Karpas-422 (cell line): ENCODE results near the gene KRTAP1-4. TPM values are rescaled to one million over a fixed set of nuclear protein-coding genes. Genes with fewer than 3 reads are reported as not detected.
"Not testable (repeated sequence)": the region's sequence is repeated elsewhere in the genome, so short reads cannot be mapped to it uniquely, and the experiment has no call there.

Experiments used
- DNase-seq: peaks from one replicate; pipeline ENCODE4 v3.0.0-alpha.2; 2015
- H2AFZ ChIP-seq: fragments of 200-600 bp; sonication (generic); 2 replicates; pipeline ENCODE4 v1.6.1; 2014; ENCODE audit warnings: antibody characterized with exemption, low read length, mixed read lengths
- H3K27ac ChIP-seq: fragments of 200-600 bp; sonication (generic); 2 replicates; pipeline ENCODE4 v1.5.1; 2014; ENCODE audit warnings: mild to moderate bottlenecking, low read length, moderate library complexity
- H3K27me3 ChIP-seq: fragments of 200-600 bp; sonication (generic); 2 replicates; pipeline ENCODE4 v1.6.1; 2014; ENCODE audit warnings: low read length, mixed read lengths
- H3K36me3 ChIP-seq: fragments of 200-600 bp; sonication (generic); 2 replicates; pipeline ENCODE4 v1.6.1; 2014; ENCODE audit warnings: low read length, mixed read lengths; ENCODE audit not compliant: insufficient read depth
- H3K4me1 ChIP-seq: fragments of 200-600 bp; sonication (generic); 2 replicates; pipeline ENCODE4 v1.6.1; 2014; ENCODE audit warnings: mild to moderate bottlenecking, low read length, mixed read lengths
- H3K4me2 ChIP-seq: fragments of 200-600 bp; sonication (generic); 2 replicates; pipeline ENCODE4 v1.6.1; 2014; ENCODE audit warnings: low read length, low read depth, mild to moderate bottlenecking; ENCODE audit not compliant: poor library complexity, severe bottlenecking
- H3K4me3 ChIP-seq: fragments of 200-600 bp; sonication (generic); 2 replicates; pipeline ENCODE4 v1.5.1; 2014; ENCODE audit warnings: mild to moderate bottlenecking, antibody characterized with exemption, low read length, mixed read lengths
- H3K79me2 ChIP-seq: fragments of 200-600 bp; sonication (generic); 2 replicates; pipeline ENCODE4 v1.6.1; 2014; ENCODE audit warnings: mild to moderate bottlenecking, low read length, mixed read lengths
- H3K9ac ChIP-seq: fragments of 200-600 bp; sonication (generic); 2 replicates; pipeline ENCODE4 v1.6.0; 2014; ENCODE audit warnings: low read length
- H3K9me2 ChIP-seq: fragments of 200-600 bp; sonication (generic), shearing (Covaris generic); replicated peaks from 2 replicates; pipeline ENCODE4 v1.6.0; 2014; ENCODE audit warnings: mild to moderate bottlenecking, low read length, moderate library complexity; ENCODE audit not compliant: insufficient read depth
- H3K9me3 ChIP-seq: fragments of 300-700, 200-600 bp; sonication (generic); 2 replicates; pipeline ENCODE4 v1.6.1; 2014; ENCODE audit warnings: low read length, mixed read lengths
- H4K20me1 ChIP-seq: fragments of 200-600 bp; sonication (generic); 2 replicates; pipeline ENCODE4 v1.6.1; 2014; ENCODE audit warnings: mild to moderate bottlenecking, antibody characterized with exemption, low read length, low read depth; ENCODE audit not compliant: insufficient read depth
- total RNA-seq: library from RNA; depleted of rRNA; stranded (reverse); fragments of >200 nt; shearing (Covaris generic); gene quantifications from 2 replicates; pipeline ENCODE4 v1.2.3, GENCODE V29; 2014; ENCODE audit warnings: low replicate concordance

Gene KRTAP1-4
- total RNA-seq, 1 experiment from 2014 or later = not detected

GRCh38 chr17:41008811-41009210 lies 21.2 kb downstream of the KRTAP1-4 start, which contains the start of gene KRTAP3-1:
TSS of gene KRTAP3-1 (minus strand) at chr17:41009128. CDS start at chr17:41009074, 54 bp downstream.
- no peaks in the 10 kb centered on the region for H3K9me2 ChIP-seq
- H3K4me2 ChIP-seq = no peak within 1 kb of the TSS
- no peaks in the 10 kb centered on the region for H3K9me3 ChIP-seq
- no peaks in the 10 kb centered on the region for H3K36me3 ChIP-seq
- H3K9ac ChIP-seq = no peak within 1 kb of the TSS
- no peak for DNase-seq
- H2AFZ ChIP-seq = no peak within 1 kb of the TSS
- no peaks in the 10 kb centered on the region for H3K79me2 ChIP-seq
- no peak within 1 kb of the TSS for H3K27ac ChIP-seq
- H3K4me3 ChIP-seq = no peak within 1 kb of the TSS
- no peaks in the 10 kb centered on the region for H4K20me1 ChIP-seq
- H3K27me3 ChIP-seq = no peaks in the 10 kb centered on the region
- H3K4me1 ChIP-seq = no peaks in the 10 kb centered on the region

DNA sequence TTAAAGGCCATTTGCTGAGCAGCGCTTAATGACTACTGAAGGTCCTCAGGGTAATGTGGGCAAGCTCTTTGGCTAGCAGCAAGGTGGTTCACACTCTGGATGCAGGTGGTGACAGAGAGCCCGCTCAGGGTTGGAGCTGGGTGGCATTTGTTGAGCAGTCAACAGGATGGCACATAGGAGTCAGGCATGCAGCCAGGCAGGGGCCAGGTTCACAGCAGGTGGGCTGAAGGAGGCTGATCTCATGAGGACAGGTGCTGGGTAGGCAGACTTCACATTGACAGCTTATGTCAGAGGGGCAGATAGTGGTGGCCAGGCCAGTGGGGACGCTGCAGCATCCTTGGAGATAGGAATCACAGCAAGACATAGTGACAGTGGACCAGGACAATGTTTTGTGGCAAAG lies 25.6 kb downstream of the KRTAP1-4 start:
- H2AFZ ChIP-seq = no peak overlapping the region
- DNase-seq = no peak
- H3K9me2 ChIP-seq = no peaks in the 10 kb centered on the region
- no peaks in the 10 kb centered on the region for H3K79me2 ChIP-seq
- H3K27ac ChIP-seq = no peak overlapping the region
- no peaks in the 10 kb centered on the region for H3K9me3 ChIP-seq
- no peaks in the 10 kb centered on the region for H3K4me1 ChIP-seq
- no peak overlapping the region for H3K9ac ChIP-seq
- no peaks in the 10 kb centered on the region for H3K27me3 ChIP-seq
- no peak overlapping the region for H3K4me2 ChIP-seq
- no peaks in the 10 kb centered on the region for H3K36me3 ChIP-seq
- H3K4me3 ChIP-seq = no peak overlapping the region
- H4K20me1 ChIP-seq = no peaks in the 10 kb centered on the region

DNA sequence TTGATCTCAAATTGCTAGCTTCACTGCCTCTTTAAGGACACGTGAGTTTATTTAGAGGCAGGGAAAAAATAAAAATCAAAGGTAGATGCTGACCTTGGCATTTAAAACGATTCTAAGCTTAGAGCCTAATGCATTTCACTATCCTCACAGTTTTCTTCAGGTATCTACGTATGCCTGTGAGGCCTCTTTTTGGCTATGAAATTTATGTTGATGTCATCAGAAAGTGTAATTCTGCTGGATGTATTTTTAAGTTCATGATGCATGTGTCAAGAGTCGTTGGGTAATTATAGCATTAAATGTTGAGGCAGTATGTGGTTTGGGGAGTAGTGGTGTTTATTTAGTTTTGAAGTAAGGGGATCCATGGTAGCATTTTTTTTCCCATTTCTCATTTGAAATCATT lies 26.1 kb downstream of the KRTAP1-4 start:
- no peak overlapping the region for H3K9ac ChIP-seq
- H3K4me2 ChIP-seq = no peak overlapping the region
- H4K20me1 ChIP-seq = no peaks in the 10 kb centered on the region

DNA sequence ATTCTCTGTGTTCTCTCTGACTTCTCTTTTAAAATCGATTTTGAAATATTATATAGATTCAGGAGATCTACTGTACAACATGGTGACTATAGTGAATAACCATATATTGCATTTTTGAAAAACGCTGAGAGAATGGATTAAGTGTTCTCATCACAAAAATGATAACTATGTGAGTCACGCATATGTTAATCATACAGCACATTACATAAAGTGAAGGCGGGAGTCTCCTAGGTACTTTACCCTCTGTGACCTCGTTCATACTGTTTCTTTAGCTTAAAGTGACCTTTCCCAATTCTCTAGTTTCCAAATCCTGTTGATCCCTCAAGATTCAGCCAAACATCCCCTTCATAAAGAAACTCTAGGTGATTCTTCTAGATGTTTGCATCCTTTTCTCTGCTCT lies 27.2 kb downstream of the KRTAP1-4 start:
- no peak overlapping the region for H3K4me3 ChIP-seq
- H3K36me3 ChIP-seq = no peaks in the 10 kb centered on the region
- H2AFZ ChIP-seq = no peak overlapping the region
- no peaks in the 10 kb centered on the region for H3K9me3 ChIP-seq
- no peak overlapping the region for H3K4me2 ChIP-seq
- H3K9ac ChIP-seq = no peak overlapping the region
- H3K27ac ChIP-seq = no peak overlapping the region
- no peaks in the 10 kb centered on the region for H4K20me1 ChIP-seq
- no peaks in the 10 kb centered on the region for H3K27me3 ChIP-seq
- no peaks in the 10 kb centered on the region for H3K79me2 ChIP-seq
- H3K4me1 ChIP-seq = no peaks in the 10 kb centered on the region
- no peak for DNase-seq
- no peaks in the 10 kb centered on the region for H3K9me2 ChIP-seq

More for the DNA sequence above, 26.1 kb downstream of the KRTAP1-4 start:
- H3K9me3 ChIP-seq = no peaks in the 10 kb centered on the region
- H3K4me3 ChIP-seq = no peak overlapping the region
- no peaks in the 10 kb centered on the region for H3K36me3 ChIP-seq
- no peaks in the 10 kb centered on the region for H3K4me1 ChIP-seq
- DNase-seq = no peak
- no peak overlapping the region for H2AFZ ChIP-seq
- H3K9me2 ChIP-seq = no peaks in the 10 kb centered on the region
- H3K27me3 ChIP-seq = no peaks in the 10 kb centered on the region
- H3K79me2 ChIP-seq = no peaks in the 10 kb centered on the region
- no peak overlapping the region for H3K27ac ChIP-seq

DNA sequence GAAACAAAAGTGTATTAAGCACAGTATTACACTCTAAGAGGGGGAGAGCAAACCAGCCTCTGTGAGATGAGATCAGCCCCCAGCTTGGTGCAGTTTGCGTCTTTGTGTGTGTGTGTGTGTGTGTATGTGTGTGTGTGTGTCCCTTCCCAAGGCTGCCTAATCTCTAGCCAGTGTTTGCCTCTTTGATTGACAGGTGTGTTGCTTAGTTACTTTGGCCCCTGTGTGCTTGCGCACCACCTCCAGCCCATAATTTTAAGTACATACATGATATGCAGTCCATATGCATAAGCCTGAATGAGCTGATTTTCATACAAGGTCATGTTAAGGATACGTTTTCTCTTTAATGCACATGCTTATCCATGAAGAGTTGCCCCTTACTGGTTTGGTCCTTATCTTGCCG lies 28.2 kb downstream of the KRTAP1-4 start:
- H4K20me1 ChIP-seq = no peaks in the 10 kb centered on the region
- no peaks in the 10 kb centered on the region for H3K36me3 ChIP-seq
- no peaks in the 10 kb centered on the region for H3K4me1 ChIP-seq
- H3K9me3 ChIP-seq = no peaks in the 10 kb centered on the region
- H3K27ac ChIP-seq = no peak overlapping the region
- DNase-seq = no peak
- no peaks in the 10 kb centered on the region for H3K79me2 ChIP-seq
- H3K27me3 ChIP-seq = no peaks in the 10 kb centered on the region
- H3K9ac ChIP-seq = no peak overlapping the region
- H3K4me3 ChIP-seq = no peak overlapping the region
- no peak overlapping the region for H3K4me2 ChIP-seq
- H2AFZ ChIP-seq = no peak overlapping the region
- no peaks in the 10 kb centered on the region for H3K9me2 ChIP-seq

- H3K9ac ChIP-seq, H3K4me3 ChIP-seq, H2AFZ ChIP-seq, H3K36me3 ChIP-seq, DNase-seq, H3K4me1 ChIP-seq, H3K4me2 ChIP-seq, H4K20me1 ChIP-seq, H3K9me2 ChIP-seq, H3K27ac ChIP-seq, H3K79me2 ChIP-seq, H3K27me3 ChIP-seq, H3K9me3 ChIP-seq: not testable (repeated sequence)
These were observed 30.4 kb downstream of the KRTAP1-4 start, which contains the start of gene KRTAP3-2 for GRCh38 chr17:40999563-40999962. TSS of gene KRTAP3-2 (minus strand) at chr17:40999906. CDS start at chr17:40999853, 53 bp downstream.

- H3K4me1 ChIP-seq = no peaks in the 10 kb centered on the region
- H3K79me2 ChIP-seq = no peaks in the 10 kb centered on the region
- no peak overlapping the region for H3K9ac ChIP-seq
- no peak for DNase-seq
- H4K20me1 ChIP-seq = no peaks in the 10 kb centered on the region
- no peaks in the 10 kb centered on the region for H3K9me2 ChIP-seq
- H3K27ac ChIP-seq = no peak overlapping the region
- no peaks in the 10 kb centered on the region for H3K9me3 ChIP-seq
- no peak overlapping the region for H2AFZ ChIP-seq
- no peaks in the 10 kb centered on the region for H3K36me3 ChIP-seq
- H3K4me2 ChIP-seq = no peak overlapping the region
- no peak overlapping the region for H3K4me3 ChIP-seq
- no peaks in the 10 kb centered on the region; the same call in 1 of the 2 replicates for H3K27me3 ChIP-seq
These were observed 32.6 kb downstream of the KRTAP1-4 start for GRCh38 chr17:40997361-40997760.

DNA sequence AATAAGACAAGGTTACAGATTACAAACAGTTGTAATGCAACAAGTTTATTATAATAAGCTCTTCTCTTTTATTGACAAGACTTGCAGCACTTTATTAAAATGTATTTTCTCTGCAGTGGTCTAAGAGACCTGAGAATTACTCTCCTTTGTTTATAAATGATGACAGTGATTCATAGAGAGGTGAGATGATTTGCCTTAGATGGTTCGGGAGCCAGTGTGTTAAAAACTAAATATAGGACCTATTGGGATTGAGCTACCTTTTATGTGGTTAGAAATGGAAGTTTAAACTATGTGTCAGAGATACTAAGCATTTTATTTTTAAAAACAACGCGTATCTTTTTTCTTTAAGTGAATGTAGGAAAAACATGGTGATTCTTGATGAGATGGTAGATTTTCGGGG lies 33.2 kb downstream of the KRTAP1-4 start:
- H3K9me2 ChIP-seq = no peaks in the 10 kb centered on the region
- no peak for DNase-seq
- H4K20me1 ChIP-seq = no peaks in the 10 kb centered on the region
- no peak overlapping the region for H2AFZ ChIP-seq
- H3K9ac ChIP-seq = no peak overlapping the region
- H3K27me3 ChIP-seq = no peaks in the 10 kb centered on the region; the same call in 1 of the 2 replicates
- no peaks in the 10 kb centered on the region for H3K9me3 ChIP-seq
- H3K4me2 ChIP-seq = no peak overlapping the region
- H3K79me2 ChIP-seq = no peaks in the 10 kb centered on the region
- no peaks in the 10 kb centered on the region for H3K4me1 ChIP-seq
- no peak overlapping the region for H3K4me3 ChIP-seq
- H3K27ac ChIP-seq = no peak overlapping the region
- H3K36me3 ChIP-seq = no peaks in the 10 kb centered on the region

DNA sequence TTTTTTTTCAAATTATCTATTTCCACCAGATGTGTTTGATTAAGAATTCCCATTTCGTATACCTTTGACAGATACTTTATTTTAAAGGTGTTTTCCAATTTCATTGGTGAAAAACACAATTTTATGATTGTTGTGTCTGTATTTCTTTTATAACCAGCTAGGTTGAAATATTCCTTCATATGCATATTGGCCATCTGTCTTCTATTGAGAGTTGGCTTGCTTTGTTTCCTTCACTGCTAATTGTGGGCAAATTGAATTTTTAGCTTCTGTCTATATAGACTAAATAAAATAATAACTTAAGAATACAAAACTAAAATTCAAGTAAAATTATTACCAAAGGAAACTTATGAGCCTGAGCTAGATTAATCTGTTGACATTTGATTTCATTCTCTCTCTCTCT lies 34.9 kb downstream of the KRTAP1-4 start:
- no peak for DNase-seq
- Histone ChIP-seq H3K9ac (no peak overlapping the region), H3K9me2 (no peaks in the 10 kb centered on the region), H3K4me3 (no peak overlapping the region), H3K27ac (no peak overlapping the region), H3K79me2 (no peaks in the 10 kb centered on the region), H3K27me3 (no peaks in the 10 kb centered on the region; the same call in 1 of the 2 replicates), H3K4me2 (no peak overlapping the region), H3K36me3 (no peaks in the 10 kb centered on the region), H3K4me1 (no peaks in the 10 kb centered on the region), H2AFZ (no peak overlapping the region), H4K20me1 (no peaks in the 10 kb centered on the region), H3K9me3 (no peaks in the 10 kb centered on the region)
